ENCODE results near the gene SPG7.

SPG7 gene

GRCh38 chr16:89536371-89536770 lies 28.2 kb downstream of the SPG7 start:
- DNase-seq (ENCODE audit: low read depth in 1 of 2, low spot score in 1 of 2), result no peak
- Histone ChIP-seq H3K27ac (replicated peaks) (no peak overlapping the region), H3K27me3 (ENCODE audit: insufficient read depth, poor library complexity, severe bottlenecking) (no peaks in the 10 kb centered on the region), H3K4me3 (replicated peaks; ENCODE audit: insufficient read depth, low read length) (no peak overlapping the region)
- no peak for TF ChIP-seq POLR2AphosphoS5 (IDR thresholded peaks at IDR 0.05; ENCODE audit: low read depth)
- TF ChIP-seq CTCF (IDR thresholded peaks at IDR 0.05; ENCODE audit: insufficient read depth, low read length), result no peak
- no peak for TF ChIP-seq GABPA (IDR thresholded peaks at IDR 0.05; ENCODE audit: low read depth)
- TF ChIP-seq REST (IDR thresholded peaks at IDR 0.05; ENCODE audit: insufficient replicate concordance, low read depth), result no peak
- no peak for TF ChIP-seq SPI1 (IDR thresholded peaks at IDR 0.05; ENCODE audit: borderline replicate concordance, low read depth)

- Histone ChIP-seq H3K27me3 (ENCODE audit: insufficient read depth, poor library complexity, severe bottlenecking) (no peaks in the 10 kb centered on the region), H3K4me3 (replicated peaks; ENCODE audit: insufficient read depth, low read length) (no peak overlapping the region), H3K27ac (replicated peaks) (no peak overlapping the region)
- TF ChIP-seq SPI1 (IDR thresholded peaks at IDR 0.05; ENCODE audit: borderline replicate concordance, low read depth) (no peak), REST (IDR thresholded peaks at IDR 0.05; ENCODE audit: insufficient replicate concordance, low read depth) (no peak), GABPA (IDR thresholded peaks at IDR 0.05; ENCODE audit: low read depth) (no peak), POLR2AphosphoS5 (IDR thresholded peaks at IDR 0.05; ENCODE audit: low read depth) (no peak), CTCF (IDR thresholded peaks at IDR 0.05; ENCODE audit: insufficient read depth, low read length) (no peak)
- no peak for DNase-seq (ENCODE audit: low read depth in 1 of 2, low spot score in 1 of 2)
Measured at GRCh38 chr16:89536886-89537548, 28.8 kb downstream of the SPG7 start.

- Histone ChIP-seq H3K4me3 (replicated peaks; ENCODE audit: insufficient read depth, low read length) (no peak overlapping the region), H3K27me3 (ENCODE audit: insufficient read depth, poor library complexity, severe bottlenecking) (no peaks in the 10 kb centered on the region), H3K27ac (replicated peaks) (no peak overlapping the region)
- TF ChIP-seq GABPA (IDR thresholded peaks at IDR 0.05; ENCODE audit: low read depth) (no peak), REST (IDR thresholded peaks at IDR 0.05; ENCODE audit: insufficient replicate concordance, low read depth) (no peak), CTCF (IDR thresholded peaks at IDR 0.05; ENCODE audit: insufficient read depth, low read length) (no peak), SPI1 (IDR thresholded peaks at IDR 0.05; ENCODE audit: borderline replicate concordance, low read depth) (no peak), POLR2AphosphoS5 (IDR thresholded peaks at IDR 0.05; ENCODE audit: low read depth) (no peak)
- DNase-seq (ENCODE audit: low read depth in 1 of 2, low spot score in 1 of 2), result no peak
Measured at GRCh38 chr16:89537549-89537925, 29.3 kb downstream of the SPG7 start.

All from HL-60 (cell line).